Muscle layer of duodenum (tissue), 2 donors: ENCODE results near the gene AQP6.
A peak's percentile ranks its signal among the peaks of the same experiment; 100 is the strongest.

Source experiments
- H3K27ac ChIP-seq: one replicate; pipeline ENCODE4 v1.7.0; 2013; ENCODE audit warnings: mild to moderate bottlenecking, low read length
- H3K27me3 ChIP-seq: one replicate; pipeline ENCODE4 v1.7.0; 2013; ENCODE audit warnings: low read depth, mild to moderate bottlenecking, control low read depth, low read length
- H3K36me3 ChIP-seq, 2 donors: one replicate each; pipeline ENCODE4 v1.7.0; 2013; ENCODE audit warnings: low read length in 2 of 2, control low read depth in 1 of 2, mild to moderate bottlenecking in 1 of 2; ENCODE audit not compliant: insufficient read depth in 2 of 2, control insufficient read depth in 1 of 2
- H3K4me1 ChIP-seq, 2 donors: one replicate each; pipeline ENCODE4 v1.7.0; 2013; ENCODE audit warnings: low read length in 2 of 2, mild to moderate bottlenecking in 2 of 2, control low read depth in 1 of 2, moderate library complexity in 1 of 2; ENCODE audit not compliant: insufficient read depth in 2 of 2, control insufficient read depth in 1 of 2
- H3K4me3 ChIP-seq, 2 donors: one replicate each; pipeline ENCODE4 v1.7.0; 2013; ENCODE audit warnings: low read length in 2 of 2, low read depth in 1 of 2, mild to moderate bottlenecking in 1 of 2
- H3K9me3 ChIP-seq, 2 donors: one replicate each; pipeline ENCODE4 v1.7.0; 2013; ENCODE audit warnings: low read length in 2 of 2, control low read depth in 1 of 2, mild to moderate bottlenecking in 1 of 2; ENCODE audit not compliant: control insufficient read depth in 1 of 2
- donor health status: healthy.

AQP6 gene

GRCh38 chr12:49952391-49953055, 20.2 kb upstream of the AQP6 start:
- Histone ChIP-seq H3K27ac (no peak overlapping the region), H3K36me3 (no peaks in the 10 kb centered on the region), H3K4me1 (peaks cover 0 to 7% of the 10 kb centered on the region in 2 donors), H3K9me3 (no peaks in the 10 kb centered on the region), H3K4me3 (no peak overlapping the region), H3K27me3 (peaks cover 29% of the 10 kb centered on the region)

DNA sequence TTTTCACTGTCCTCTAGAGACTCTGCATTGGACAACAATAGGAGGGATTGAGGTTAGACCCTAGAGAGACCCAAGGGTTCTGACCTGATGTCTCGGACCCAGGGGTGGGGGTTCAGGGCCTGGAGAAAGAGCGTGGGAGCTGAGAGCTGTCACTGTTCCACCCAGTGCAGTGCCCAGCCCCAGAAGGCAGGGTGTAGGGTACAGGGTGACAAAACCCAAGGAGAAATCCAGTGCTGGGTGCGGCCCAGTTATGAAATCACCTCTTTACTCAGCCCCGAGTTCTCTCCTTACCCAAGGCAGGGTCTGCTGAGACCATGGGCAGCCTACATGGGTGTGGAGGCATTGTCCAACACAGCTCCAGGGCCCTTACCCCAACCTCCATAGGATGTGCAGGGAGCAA, 19.6 kb upstream of the AQP6 start:
- Histone ChIP-seq H3K4me1 (peaks cover 0 to 7% of the 10 kb centered on the region in 2 donors), H3K27ac (no peak overlapping the region), H3K36me3 (no peaks in the 10 kb centered on the region), H3K9me3 (no peaks in the 10 kb centered on the region), H3K4me3 (no peak overlapping the region), H3K27me3 (peaks cover 35% of the 10 kb centered on the region)

DNA sequence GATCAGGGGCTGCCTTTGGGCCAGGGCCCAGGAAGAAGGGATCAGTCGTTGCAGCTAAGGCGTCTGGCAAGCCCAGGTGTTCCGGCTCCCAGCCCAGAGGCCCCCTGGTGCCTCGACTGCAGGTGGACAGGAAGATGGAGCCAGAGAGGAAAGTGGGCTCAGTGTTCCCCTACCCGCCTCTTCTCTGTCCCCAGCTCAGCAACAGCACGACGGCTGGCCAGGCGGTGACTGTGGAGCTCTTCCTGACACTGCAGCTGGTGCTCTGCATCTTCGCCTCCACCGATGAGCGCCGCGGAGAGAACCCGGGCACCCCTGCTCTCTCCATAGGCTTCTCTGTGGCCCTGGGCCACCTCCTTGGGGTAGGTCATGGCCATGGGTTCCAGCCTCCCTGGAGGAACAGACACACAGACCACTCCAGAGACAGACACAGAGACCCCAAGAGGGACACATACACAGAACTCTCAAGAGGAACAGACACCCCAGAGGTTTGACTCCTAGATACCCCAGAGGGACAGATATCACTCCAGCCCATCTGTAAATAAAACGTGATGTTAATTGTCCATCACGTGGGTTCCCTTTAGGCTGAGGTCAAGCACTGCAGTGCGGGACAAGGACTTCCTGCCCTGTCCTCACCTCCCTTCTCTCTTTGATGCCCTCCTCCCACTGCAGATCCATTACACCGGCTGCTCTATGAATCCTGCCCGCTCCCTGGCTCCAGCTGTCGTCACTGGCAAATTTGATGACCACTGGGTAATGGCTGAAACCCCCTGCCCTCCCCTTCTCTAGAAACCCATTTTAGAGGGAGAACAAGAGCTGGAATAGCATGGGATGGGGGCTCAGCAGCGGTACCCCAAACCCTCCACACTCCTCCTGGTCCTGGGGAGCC, 18.5 kb upstream of the AQP6 start:
- Histone ChIP-seq H3K27me3 (peaks cover 43% of the 10 kb centered on the region), H3K27ac (no peak overlapping the region), H3K36me3 (no peaks in the 10 kb centered on the region), H3K4me3 (no peak overlapping the region), H3K9me3 (no peaks in the 10 kb centered on the region), H3K4me1 (peaks cover 0 to 7% of the 10 kb centered on the region in 2 donors)

GRCh38 chr12:49954863-49955830, 17.6 kb upstream of the AQP6 start:
- Histone ChIP-seq H3K4me1 (peaks cover 0 to 7% of the 10 kb centered on the region in 2 donors), H3K27ac (no peak overlapping the region), H3K9me3 (no peaks in the 10 kb centered on the region), H3K4me3 (peak overlapping the region in 1 of 2 donors; percentile 13), H3K27me3 (peaks cover 52% of the 10 kb centered on the region), H3K36me3 (no peaks in the 10 kb centered on the region)

DNA sequence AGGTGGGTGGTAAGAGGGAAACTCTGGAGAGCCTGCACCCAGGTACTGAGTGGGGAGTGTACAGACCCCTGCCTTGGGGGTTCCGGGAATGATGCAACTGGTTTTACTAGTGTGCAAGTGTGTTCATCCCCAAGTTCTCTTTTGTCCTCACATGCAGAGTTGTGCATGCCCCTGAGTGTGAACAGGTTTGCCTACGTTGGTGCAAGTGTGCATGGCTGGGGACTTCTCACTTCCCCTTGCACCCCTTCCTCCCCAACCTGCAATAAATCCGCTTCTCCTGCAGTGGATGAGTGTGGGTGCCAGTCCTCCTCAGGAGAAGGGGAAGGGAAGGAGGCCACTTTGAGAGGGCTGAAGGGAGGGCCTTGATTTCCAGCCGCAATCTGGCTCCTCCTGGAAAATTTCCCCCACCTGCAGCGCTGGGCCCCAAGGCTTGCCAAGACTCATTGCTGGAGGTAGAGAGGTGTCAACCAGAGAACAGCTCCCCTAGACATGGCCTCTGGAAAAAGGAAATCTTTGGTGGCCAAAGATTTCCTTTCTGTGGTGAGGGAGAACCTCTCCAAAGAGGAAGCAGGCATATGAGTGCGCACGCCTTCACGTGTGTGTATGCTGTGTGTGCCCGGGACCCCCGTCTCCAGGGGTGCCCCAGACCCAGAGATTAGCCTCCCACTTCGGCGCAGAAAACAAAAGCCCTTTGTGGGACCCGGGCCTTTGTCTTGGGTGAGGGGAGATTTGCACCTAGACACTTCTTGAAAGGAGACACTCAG, 16.7 kb upstream of the AQP6 start:
- Histone ChIP-seq H3K4me3 (no peak overlapping the region), H3K36me3 (no peaks in the 10 kb centered on the region), H3K27ac (no peak overlapping the region), H3K9me3 (no peaks in the 10 kb centered on the region), H3K27me3 (peaks cover 62% of the 10 kb centered on the region), H3K4me1 (peaks cover 0 to 9% of the 10 kb centered on the region in 2 donors)

GRCh38 chr12:49956663-49957569, 15.8 kb upstream of the AQP6 start:
- Histone ChIP-seq H3K4me3 (no peak overlapping the region), H3K4me1 (peaks cover 0 to 14% of the 10 kb centered on the region in 2 donors), H3K36me3 (no peaks in the 10 kb centered on the region), H3K9me3 (no peaks in the 10 kb centered on the region), H3K27ac (no peak overlapping the region), H3K27me3 (peaks cover 63% of the 10 kb centered on the region)

GRCh38 chr12:49957570-49957967, 15.2 kb upstream of the AQP6 start:
- Histone ChIP-seq H3K4me1 (peaks cover 0 to 17% of the 10 kb centered on the region in 2 donors), H3K9me3 (no peaks in the 10 kb centered on the region), H3K4me3 (no peak overlapping the region), H3K27ac (no peak overlapping the region), H3K36me3 (no peaks in the 10 kb centered on the region), H3K27me3 (peaks cover 63% of the 10 kb centered on the region)

- Histone ChIP-seq H3K36me3 (no peaks in the 10 kb centered on the region), H3K4me1 (peaks cover 0 to 22% of the 10 kb centered on the region in 2 donors), H3K9me3 (no peaks in the 10 kb centered on the region), H3K27me3 (peaks cover 60% of the 10 kb centered on the region), H3K27ac (no peak overlapping the region), H3K4me3 (no peak overlapping the region)
These were observed 12.9 kb upstream of the AQP6 start for GRCh38 chr12:49959685-49960473.

GRCh38 chr12:49960474-49961110, 12.2 kb upstream of the AQP6 start:
- H3K27ac ChIP-seq, result no peak overlapping the region

More at GRCh38 chr12:49960474-49961110, 12.2 kb upstream of the AQP6 start:
- Histone ChIP-seq H3K4me1 (peaks cover 0 to 16% of the 10 kb centered on the region in 2 donors), H3K4me3 (no peak overlapping the region), H3K36me3 (no peaks in the 10 kb centered on the region), H3K27me3 (peaks cover 55% of the 10 kb centered on the region), H3K9me3 (no peaks in the 10 kb centered on the region)
